ENCODE data around the gene YTHDC2. TPM values are rescaled to one million over a fixed set of nuclear protein-coding genes. Genes with fewer than 3 reads are reported as not detected.

Gene YTHDC2
- total RNA-seq, 2 donors from 2014 or later: 17.7 to 32.0 TPM

- Histone ChIP-seq H3K36me3 (no peaks in the 10 kb centered on the region), H3K27ac (no peak overlapping the region), H3K9me3 (no peaks in the 10 kb centered on the region), H3K4me1 (replicated peaks) (no peaks in the 10 kb centered on the region), H3K27me3 (replicated peaks; ENCODE audit: insufficient read depth) (no peaks in the 10 kb centered on the region), H3K4me3 (no peak overlapping the region)
- DNase-seq (ENCODE audit: low spot score): no peak
- intact Hi-C loops (cut with DNase I): loop anchor here (5.0 kb wide), 2 partner anchors 266 to 616 kb away; no protein-coding TSS in a partner anchor
- TF ChIP-seq POLR2AphosphoS5 (IDR thresholded peaks at IDR 0.05) (no peak), POLR2A (IDR thresholded peaks at IDR 0.05) (no peak), CTCF (IDR thresholded peaks at IDR 0.05) (no peak)
- 58% methylated on average over 3 of the region's 3 CpGs for WGBS
These were observed 94.7 kb downstream of the YTHDC2 start for GRCh38 chr5:113608113-113608596.

- WGBS: 1% methylated on average over 4 of the region's 4 CpGs
- intact Hi-C loops (cut with DNase I): loop anchor here (5.0 to 10.0 kb wide), 2 partner anchors 833 to 1460 kb away; no protein-coding TSS in a partner anchor
- no peak for DNase-seq (ENCODE audit: low spot score)
- no peak overlapping the region for H3K27ac ChIP-seq
- H3K36me3 ChIP-seq: no peaks in the 10 kb centered on the region
- TF ChIP-seq POLR2AphosphoS5 (IDR thresholded peaks at IDR 0.05): no peak
- TF ChIP-seq CTCF (IDR thresholded peaks at IDR 0.05): peak in 3 of 4 experiments; percentile 60 to 70 (median 68)
- H3K27me3 ChIP-seq (replicated peaks; ENCODE audit: insufficient read depth): no peaks in the 10 kb centered on the region
- no peaks in the 10 kb centered on the region for H3K4me1 ChIP-seq (replicated peaks)
- H3K4me3 ChIP-seq: no peak overlapping the region
- H3K9me3 ChIP-seq: no peaks in the 10 kb centered on the region
These were observed 98.6 kb downstream of the YTHDC2 start for GRCh38 chr5:113612060-113612496.

GRCh38 chr5:113614191-113614590 is 100.7 kb downstream of the YTHDC2 start:
- Histone ChIP-seq H3K27me3 (replicated peaks; ENCODE audit: insufficient read depth) (no peaks in the 10 kb centered on the region), H3K4me3 (no peak overlapping the region), H3K27ac (no peak overlapping the region), H3K36me3 (no peaks in the 10 kb centered on the region), H3K4me1 (replicated peaks) (no peaks in the 10 kb centered on the region), H3K9me3 (no peaks in the 10 kb centered on the region)
- 70% methylated on average over 1 of the region's 1 CpG for WGBS
- TF ChIP-seq CTCF (IDR thresholded peaks at IDR 0.05): no peak
- no peak for TF ChIP-seq POLR2AphosphoS5 (IDR thresholded peaks at IDR 0.05)
- no peak for TF ChIP-seq POLR2A (IDR thresholded peaks at IDR 0.05)
- DNase-seq (ENCODE audit: low spot score): no peak
- intact Hi-C loops (cut with DNase I): loop anchor here (5.0 to 10.0 kb wide), 2 partner anchors 831 to 1458 kb away; no protein-coding TSS in a partner anchor

GRCh38 chr5:113615708-113616107 is 102.2 kb downstream of the YTHDC2 start:
- Histone ChIP-seq H3K27ac (no peak overlapping the region), H3K36me3 (no peaks in the 10 kb centered on the region), H3K4me3 (no peak overlapping the region), H3K27me3 (replicated peaks; ENCODE audit: insufficient read depth) (no peaks in the 10 kb centered on the region), H3K4me1 (replicated peaks) (no peaks in the 10 kb centered on the region), H3K9me3 (no peaks in the 10 kb centered on the region)
- intact Hi-C loops (cut with DNase I): loop anchor here (10.0 kb wide), 1 partner anchor 829 kb away; no protein-coding TSS in a partner anchor
- 46% methylated on average over 2 of the region's 2 CpGs for WGBS
- no peak for TF ChIP-seq CTCF (IDR thresholded peaks at IDR 0.05)
- TF ChIP-seq POLR2A (IDR thresholded peaks at IDR 0.05): no peak
- no peak for TF ChIP-seq POLR2AphosphoS5 (IDR thresholded peaks at IDR 0.05)
- DNase-seq (ENCODE audit: low spot score): no peak

GRCh38 chr5:113617191-113617796 is 103.8 kb downstream of the YTHDC2 start:
- no peak overlapping the region for H3K4me3 ChIP-seq
- 96% methylated on average over 33 of the region's 33 CpGs for WGBS
- no peaks in the 10 kb centered on the region for H3K9me3 ChIP-seq
- intact Hi-C loops (cut with DNase I): loop anchor here (10.0 kb wide), 1 partner anchor 828 kb away; no protein-coding TSS in a partner anchor
- H3K36me3 ChIP-seq: no peaks in the 10 kb centered on the region
- TF ChIP-seq POLR2A (IDR thresholded peaks at IDR 0.05) (no peak), CTCF (IDR thresholded peaks at IDR 0.05) (no peak), POLR2AphosphoS5 (IDR thresholded peaks at IDR 0.05) (no peak)
- no peaks in the 10 kb centered on the region for H3K4me1 ChIP-seq (replicated peaks)
- no peak overlapping the region for H3K27ac ChIP-seq
- no peak for DNase-seq (ENCODE audit: low spot score)
- H3K27me3 ChIP-seq (replicated peaks; ENCODE audit: insufficient read depth): no peaks in the 10 kb centered on the region
